Neural crest cell (in vitro differentiated cells): ENCODE results near the gene SOCS4. TPM values are rescaled to one million over a fixed set of nuclear protein-coding genes. Genes with fewer than 3 reads are reported as not detected.

ENCODE experiments used
- DNase-seq: peaks from one replicate; pipeline ENCODE4 v3.0.0; 2021; ENCODE audit warnings: low read depth, mixed read lengths, low spot score
- H3K27ac Mint-ChIP-seq: one replicate; pipeline ENCODE4 v1.8.0; 2021; ENCODE audit warnings: mild to moderate bottlenecking, mixed read lengths; ENCODE audit not compliant: unreplicated experiment
- H3K27me3 Mint-ChIP-seq: 2 replicates; pipeline ENCODE4 v1.8.0; 2021; ENCODE audit warnings: low read depth, mild to moderate bottlenecking, mixed read lengths
- H3K36me3 Mint-ChIP-seq: 2 replicates; pipeline ENCODE4 v1.8.0; 2021; ENCODE audit warnings: low read depth, mild to moderate bottlenecking, mixed read lengths
- H3K4me1 Mint-ChIP-seq: 2 replicates; pipeline ENCODE4 v1.8.0; 2021; ENCODE audit warnings: mixed read lengths
- H3K4me3 Mint-ChIP-seq: one replicate; pipeline ENCODE4 v1.8.0; 2021; ENCODE audit warnings: mild to moderate bottlenecking, mixed read lengths
- H3K9me3 Mint-ChIP-seq: 2 replicates; pipeline ENCODE4 v1.8.0; 2021; ENCODE audit warnings: mixed read lengths
- long read RNA-seq: library from polyadenylated mRNA; unstranded; transcript quantifications from one replicate; pipeline ENCODE4 v2.0.0, GENCODE V29; 2020
- total RNA-seq: library from RNA; stranded (reverse); gene quantifications from 2 replicates; pipeline ENCODE4 v1.2.1, GENCODE V29; 2021
- TF ChIP-seq, protein P1 (sequence below): fragments of 200-600 bp; sonication (generic); conservative IDR thresholded peaks from 2 replicates; pipeline ENCODE4 v1.5.0; 2021; ENCODE audit warnings: antibody characterized with exemption, mild to moderate bottlenecking

The SOCS4 gene, protein sequence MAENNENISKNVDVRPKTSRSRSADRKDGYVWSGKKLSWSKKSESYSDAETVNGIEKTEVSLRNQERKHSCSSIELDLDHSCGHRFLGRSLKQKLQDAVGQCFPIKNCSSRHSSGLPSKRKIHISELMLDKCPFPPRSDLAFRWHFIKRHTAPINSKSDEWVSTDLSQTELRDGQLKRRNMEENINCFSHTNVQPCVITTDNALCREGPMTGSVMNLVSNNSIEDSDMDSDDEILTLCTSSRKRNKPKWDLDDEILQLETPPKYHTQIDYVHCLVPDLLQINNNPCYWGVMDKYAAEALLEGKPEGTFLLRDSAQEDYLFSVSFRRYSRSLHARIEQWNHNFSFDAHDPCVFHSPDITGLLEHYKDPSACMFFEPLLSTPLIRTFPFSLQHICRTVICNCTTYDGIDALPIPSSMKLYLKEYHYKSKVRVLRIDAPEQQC
- 32.8 and 38.6 TPM in 2 replicates for total RNA-seq
- long read RNA-seq, full-length matches to known transcripts, result 2 of 10 reads
- long read RNA-seq, partial matches to known transcripts, result 0 of 10 reads
- long read RNA-seq, other reads (novel, unspliced or antisense), result 8 of 10 reads

- DNase-seq, result peak; percentile 91
- Mint-ChIP-seq H3K27me3 (no peaks in the 10 kb centered on the region), H3K4me3 (peak within 1 kb of the TSS; percentile 86), H3K27ac (peak within 1 kb of the TSS; percentile 99), H3K9me3 (no peaks in the 10 kb centered on the region), H3K4me1 (peaks cover 48% of the 10 kb centered on the region), H3K36me3 (peaks cover 4% of the 10 kb centered on the region)
- TF ChIP-seq, protein P1, sequence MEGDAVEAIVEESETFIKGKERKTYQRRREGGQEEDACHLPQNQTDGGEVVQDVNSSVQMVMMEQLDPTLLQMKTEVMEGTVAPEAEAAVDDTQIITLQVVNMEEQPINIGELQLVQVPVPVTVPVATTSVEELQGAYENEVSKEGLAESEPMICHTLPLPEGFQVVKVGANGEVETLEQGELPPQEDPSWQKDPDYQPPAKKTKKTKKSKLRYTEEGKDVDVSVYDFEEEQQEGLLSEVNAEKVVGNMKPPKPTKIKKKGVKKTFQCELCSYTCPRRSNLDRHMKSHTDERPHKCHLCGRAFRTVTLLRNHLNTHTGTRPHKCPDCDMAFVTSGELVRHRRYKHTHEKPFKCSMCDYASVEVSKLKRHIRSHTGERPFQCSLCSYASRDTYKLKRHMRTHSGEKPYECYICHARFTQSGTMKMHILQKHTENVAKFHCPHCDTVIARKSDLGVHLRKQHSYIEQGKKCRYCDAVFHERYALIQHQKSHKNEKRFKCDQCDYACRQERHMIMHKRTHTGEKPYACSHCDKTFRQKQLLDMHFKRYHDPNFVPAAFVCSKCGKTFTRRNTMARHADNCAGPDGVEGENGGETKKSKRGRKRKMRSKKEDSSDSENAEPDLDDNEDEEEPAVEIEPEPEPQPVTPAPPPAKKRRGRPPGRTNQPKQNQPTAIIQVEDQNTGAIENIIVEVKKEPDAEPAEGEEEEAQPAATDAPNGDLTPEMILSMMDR, result no peak
Measured at GRCh38 chr14:55026793-55027561, at the start of gene SOCS4, which contains the start of gene WDHD1. Gene SOCS4, plus strand, starts transcription at chr14:55027236. Its CDS starts 15,806 bp downstream, at chr14:55043042. Gene WDHD1, minus strand, starts transcription at chr14:55027099. Its CDS starts 312 bp downstream, at chr14:55026787.

DNA sequence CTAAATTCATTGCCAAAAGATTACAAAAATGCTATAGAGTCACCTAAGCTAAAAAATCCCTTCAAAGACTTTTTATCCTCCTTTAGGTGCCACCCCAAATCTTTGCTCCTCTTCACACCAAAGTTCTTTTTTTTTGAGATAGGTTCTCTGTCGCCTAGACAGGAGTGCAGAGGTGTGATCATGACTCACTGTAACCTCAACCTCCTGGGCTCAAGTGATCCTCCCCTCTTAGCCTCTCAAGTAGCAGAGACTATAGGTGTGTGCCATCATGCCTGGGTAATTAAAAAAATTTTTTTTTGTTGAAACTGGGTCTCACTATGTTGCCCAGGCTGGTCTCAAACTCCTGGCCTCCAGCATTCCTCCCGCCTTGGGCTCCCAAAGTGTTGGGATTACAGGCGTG is 48.0 kb upstream of the SOCS4 start:
- TF ChIP-seq, protein P1, result no peak

GRCh38 chr14:54981698-54982097 is 45.3 kb upstream of the SOCS4 start:
- H3K36me3 Mint-ChIP-seq, result peaks cover 20% of the 10 kb centered on the region

More for the DNA sequence above, 48.0 kb upstream of the SOCS4 start:
- no peak overlapping the region for H3K4me3 Mint-ChIP-seq
- DNase-seq, result no peak
- H3K9me3 Mint-ChIP-seq, result no peaks in the 10 kb centered on the region
- H3K27me3 Mint-ChIP-seq, result no peaks in the 10 kb centered on the region
- no peaks in the 10 kb centered on the region for H3K4me1 Mint-ChIP-seq
- no peak overlapping the region for H3K27ac Mint-ChIP-seq
- H3K36me3 Mint-ChIP-seq, result peaks cover 9% of the 10 kb centered on the region

DNA sequence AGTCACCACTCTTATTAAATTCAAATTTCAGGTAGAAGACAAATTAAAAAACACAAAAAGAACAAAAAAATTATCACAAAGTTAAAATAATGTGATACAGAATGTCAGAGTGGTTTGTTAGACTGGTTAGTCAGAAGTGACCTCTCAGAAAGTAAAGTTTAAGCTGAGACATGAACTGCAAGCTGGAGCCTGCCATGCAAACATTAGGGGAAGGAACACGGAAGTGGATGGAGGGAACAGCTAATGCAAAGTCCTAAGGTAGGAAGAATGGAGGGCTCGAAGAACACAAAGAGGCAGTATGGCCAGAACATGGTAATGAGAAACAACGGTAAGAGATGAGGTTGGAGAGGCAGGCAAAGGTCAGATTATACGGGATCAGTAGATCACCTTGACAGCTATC is 41.9 kb upstream of the SOCS4 start:
- Mint-ChIP-seq H3K4me1 (no peaks in the 10 kb centered on the region), H3K36me3 (peaks cover 25% of the 10 kb centered on the region), H3K27ac (no peak overlapping the region), H3K4me3 (no peak overlapping the region), H3K9me3 (no peaks in the 10 kb centered on the region), H3K27me3 (no peaks in the 10 kb centered on the region)
- no peak for DNase-seq
- TF ChIP-seq, protein P1, result no peak

More at GRCh38 chr14:54981698-54982097, 45.3 kb upstream of the SOCS4 start:
- no peak for DNase-seq
- Mint-ChIP-seq H3K4me3 (no peak overlapping the region), H3K4me1 (no peaks in the 10 kb centered on the region), H3K27me3 (no peaks in the 10 kb centered on the region), H3K27ac (no peak overlapping the region), H3K9me3 (no peaks in the 10 kb centered on the region)
- TF ChIP-seq, protein P1, result peak; percentile 65

GRCh38 chr14:55000381-55000780 is 26.7 kb upstream of the SOCS4 start:
- Mint-ChIP-seq H3K4me3 (no peak overlapping the region), H3K9me3 (no peaks in the 10 kb centered on the region), H3K4me1 (no peaks in the 10 kb centered on the region), H3K36me3 (peaks cover 6% of the 10 kb centered on the region), H3K27ac (no peak overlapping the region), H3K27me3 (no peaks in the 10 kb centered on the region)
- TF ChIP-seq, protein P1, result no peak
- no peak for DNase-seq
